ENCODE data around the gene OBI1. TPM values are rescaled to one million over a fixed set of nuclear protein-coding genes. Genes with fewer than 3 reads are reported as not detected.
"Not testable (repeated sequence)": the region's sequence is repeated elsewhere in the genome, so short reads cannot be mapped to it uniquely, and the experiment has no call there.

Gene OBI1
- polyA plus RNA-seq, 3 donors, result 2.0 to 5.2 (median 3.5) TPM

- Histone ChIP-seq H3K4me2 (replicated peaks; ENCODE audit: extremely low read depth, low read length, poor library complexity, severe bottlenecking) (no peak overlapping the region), H3K9me3 (replicated peaks in 1 of 2; ENCODE audit: control insufficient read depth in 1 of 2, insufficient read depth in 1 of 2, low read length in 2 of 2) (no peaks in the 10 kb centered on the region), H3K27ac (ENCODE audit: low read depth in 1 of 2, low read length in 2 of 2) (no peak overlapping the region), H2AFZ (ENCODE audit: insufficient read depth, low read depth, low read length, poor library complexity, severe bottlenecking) (no peak overlapping the region), H3K27me3 (ENCODE audit: control insufficient read depth in 2 of 2, insufficient read depth in 2 of 2, low read length in 2 of 2) (no peaks in the 10 kb centered on the region), H3K4me1 (ENCODE audit: control insufficient read depth in 1 of 2, insufficient read depth in 2 of 2, low read length in 2 of 2) (peaks cover 8 to 11% of the 10 kb centered on the region in 2 donors), H3K36me3 (replicated peaks in 1 of 2; ENCODE audit: control insufficient read depth in 1 of 2, insufficient read depth in 2 of 2, low read length in 2 of 2) (peaks cover 0 to 5% of the 10 kb centered on the region in 2 donors), H3K79me2 (ENCODE audit: insufficient read depth, low read length) (peaks cover 100% of the 10 kb centered on the region), H3K4me3 (replicated peaks in 1 of 3; ENCODE audit: low read depth in 2 of 3, low read length in 3 of 3) (no peak overlapping the region), H4K20me1 (ENCODE audit: insufficient read depth, low read length) (peaks cover 99% of the 10 kb centered on the region), H3K9ac (ENCODE audit: insufficient read depth, low read length, poor library complexity, severe bottlenecking) (no peak overlapping the region)
- Mint-ChIP-seq H3K4me1 (peaks cover 13% of the 10 kb centered on the region), H3K27me3 (ENCODE audit: low read depth in 3 of 3) (no peaks in the 10 kb centered on the region), H3K4me3 (no peak overlapping the region), H3K36me3 (peaks cover under 1 to 2% of the 10 kb centered on the region in 2 donors), H3K9me3 (no peaks in the 10 kb centered on the region), H3K27ac (no peak overlapping the region)
- 100% methylated on average over 1 of the region's 2 CpGs for WGBS (ENCODE audit: insufficient coverage)
- TF ChIP-seq CTCF (IDR thresholded peaks at IDR 0.05), result no peak
- DNase-seq, result no peak
- intact Hi-C loops (cut with micrococcal nuclease), result no loop called here
Measured at GRCh38 chr13:78650717-78651083, 8.3 kb downstream of the OBI1 start.

DNA sequence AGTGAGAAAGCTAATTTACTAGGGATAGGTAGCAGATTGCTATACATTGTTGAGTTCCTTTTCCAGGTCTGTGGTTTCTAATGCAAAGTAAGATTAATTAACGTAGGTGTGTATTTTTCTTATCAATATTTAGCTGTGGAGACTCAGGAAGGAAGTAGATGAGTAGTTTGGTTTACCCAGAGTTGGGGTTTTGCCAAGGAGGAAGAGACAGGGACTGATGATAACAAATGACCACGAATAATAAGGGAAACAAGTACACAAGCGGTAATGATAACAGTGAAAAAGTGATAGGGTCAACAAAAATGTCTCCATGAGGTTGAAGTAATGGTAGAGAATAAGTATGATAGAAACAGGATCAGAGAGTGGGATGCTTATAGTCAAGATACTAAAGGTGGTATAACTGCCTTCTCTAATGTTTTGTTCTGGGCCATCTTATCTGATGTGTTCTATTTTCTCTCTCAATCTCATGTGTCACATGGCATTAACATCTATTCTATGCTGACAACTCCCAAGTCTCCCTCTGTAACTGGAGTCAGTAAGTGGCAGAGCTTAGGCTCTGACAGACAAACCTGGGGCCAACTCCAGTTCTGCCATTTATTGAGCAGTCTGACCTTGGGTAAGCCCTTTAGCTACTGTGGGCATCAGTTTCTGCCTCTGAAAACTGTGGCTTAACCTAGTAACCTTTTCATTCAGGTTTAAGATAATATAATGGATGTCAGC lies 8.8 kb downstream of the OBI1 start:
- Histone ChIP-seq H3K9me3 (replicated peaks in 1 of 2; ENCODE audit: control insufficient read depth in 1 of 2, insufficient read depth in 1 of 2, low read length in 2 of 2) (no peaks in the 10 kb centered on the region), H3K79me2 (ENCODE audit: insufficient read depth, low read length) (peaks cover 99% of the 10 kb centered on the region), H3K4me3 (replicated peaks in 1 of 3; ENCODE audit: low read depth in 2 of 3, low read length in 3 of 3) (no peak overlapping the region), H2AFZ (ENCODE audit: insufficient read depth, low read depth, low read length, poor library complexity, severe bottlenecking) (no peak overlapping the region), H3K27ac (ENCODE audit: low read depth in 1 of 2, low read length in 2 of 2) (no peak overlapping the region), H3K4me1 (ENCODE audit: control insufficient read depth in 1 of 2, insufficient read depth in 2 of 2, low read length in 2 of 2) (peaks cover 8 to 11% of the 10 kb centered on the region in 2 donors), H3K9ac (ENCODE audit: insufficient read depth, low read length, poor library complexity, severe bottlenecking) (no peak overlapping the region), H4K20me1 (ENCODE audit: insufficient read depth, low read length) (peaks cover 99% of the 10 kb centered on the region), H3K4me2 (replicated peaks; ENCODE audit: extremely low read depth, low read length, poor library complexity, severe bottlenecking) (no peak overlapping the region), H3K27me3 (ENCODE audit: control insufficient read depth in 2 of 2, insufficient read depth in 2 of 2, low read length in 2 of 2) (no peaks in the 10 kb centered on the region), H3K36me3 (replicated peaks in 1 of 2; ENCODE audit: control insufficient read depth in 1 of 2, insufficient read depth in 2 of 2, low read length in 2 of 2) (peaks cover 0 to under 1% of the 10 kb centered on the region in 2 donors)
- no peaks in the 10 kb centered on the region for H3K9me3 Mint-ChIP-seq
- intact Hi-C loops (cut with micrococcal nuclease), result no loop called here
- 3% methylated on average over 3 of the region's 3 CpGs for WGBS (ENCODE audit: insufficient coverage)
- DNase-seq, result peak in 1 of 3 donors; percentile 3
- peaks cover 10% of the 10 kb centered on the region for H3K4me1 Mint-ChIP-seq
- H3K27ac Mint-ChIP-seq, result no peak overlapping the region
- no peak overlapping the region for H3K4me3 Mint-ChIP-seq
- no peak for TF ChIP-seq CTCF (IDR thresholded peaks at IDR 0.05)
- no peaks in the 10 kb centered on the region for H3K27me3 Mint-ChIP-seq (ENCODE audit: low read depth in 3 of 3)
- H3K36me3 Mint-ChIP-seq, result peaks cover 0 to 2% of the 10 kb centered on the region in 2 donors

DNA sequence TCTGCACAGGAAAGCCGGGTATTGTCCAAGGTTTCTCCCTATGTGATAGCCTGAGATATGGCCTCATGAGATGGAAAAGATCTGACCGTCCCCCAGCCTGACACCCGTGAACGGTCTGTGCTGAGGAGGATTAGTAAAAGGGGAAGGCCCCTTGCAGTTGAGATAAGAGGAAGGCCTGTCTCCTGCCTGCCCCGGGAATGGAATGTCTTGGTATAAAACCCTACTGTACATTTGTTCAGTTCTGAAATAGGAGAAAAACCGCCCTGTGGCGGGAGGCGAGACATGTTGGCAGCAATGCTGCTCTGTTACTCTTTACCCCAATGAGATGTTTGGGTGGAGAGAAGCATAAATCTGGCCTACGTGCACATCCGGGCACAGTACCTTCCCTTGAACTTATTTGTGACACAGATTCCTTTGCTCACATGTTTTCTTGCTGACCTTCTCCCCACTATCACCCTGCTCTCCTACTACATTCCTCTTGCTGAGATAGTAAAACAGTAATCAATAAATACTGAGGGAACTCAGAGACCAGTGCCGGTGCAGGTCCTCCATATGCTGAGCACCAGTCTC lies 11.8 kb downstream of the OBI1 start:
- WGBS (ENCODE audit: insufficient coverage), result 47% methylated on average over 5 of the region's 11 CpGs
- H3K4me2 ChIP-seq (replicated peaks; ENCODE audit: extremely low read depth, low read length, poor library complexity, severe bottlenecking); H2AFZ ChIP-seq (ENCODE audit: insufficient read depth, low read depth, low read length, poor library complexity, severe bottlenecking); H3K27me3 ChIP-seq (ENCODE audit: control insufficient read depth in 2 of 2, insufficient read depth in 2 of 2, low read length in 2 of 2); H3K4me3 ChIP-seq (replicated peaks in 1 of 3; ENCODE audit: low read depth in 2 of 3, low read length in 3 of 3); H3K9me3 ChIP-seq (replicated peaks in 1 of 2; ENCODE audit: control insufficient read depth in 1 of 2, insufficient read depth in 1 of 2, low read length in 2 of 2); H3K9me3 Mint-ChIP-seq; DNase-seq; H3K27me3 Mint-ChIP-seq (ENCODE audit: low read depth in 3 of 3); H3K27ac ChIP-seq (ENCODE audit: low read depth in 1 of 2, low read length in 2 of 2); H3K4me3 Mint-ChIP-seq; intact Hi-C loops (cut with micrococcal nuclease); H3K9ac ChIP-seq (ENCODE audit: insufficient read depth, low read length, poor library complexity, severe bottlenecking): not testable (repeated sequence)
- H3K79me2 ChIP-seq (ENCODE audit: insufficient read depth, low read length), result peaks cover 91% of the 10 kb centered on the region
- peaks cover 13 to 21% of the 10 kb centered on the region in 2 donors for H3K36me3 Mint-ChIP-seq
- H3K4me1 ChIP-seq (ENCODE audit: control insufficient read depth in 1 of 2, insufficient read depth in 2 of 2, low read length in 2 of 2), result peaks cover 8 to 11% of the 10 kb centered on the region in 2 donors
- peaks cover 93% of the 10 kb centered on the region for H4K20me1 ChIP-seq (ENCODE audit: insufficient read depth, low read length)
- H3K4me1 Mint-ChIP-seq, result peaks cover 12% of the 10 kb centered on the region
- H3K36me3 ChIP-seq (replicated peaks in 1 of 2; ENCODE audit: control insufficient read depth in 1 of 2, insufficient read depth in 2 of 2, low read length in 2 of 2), result peaks cover 0 to 28% of the 10 kb centered on the region in 2 donors
- H3K27ac Mint-ChIP-seq, result peak overlapping the region in 1 of 7 donors; percentile 11

All from CD14-positive monocyte (primary cell).